GM10266 (cell line): ENCODE results near the gene GPR132.
"Not testable (repeated sequence)": the region's sequence is repeated elsewhere in the genome, so short reads cannot be mapped to it uniquely, and the experiment has no call there.

Experiments used
- DNase-seq: peaks from one replicate; pipeline ENCODE4 v3.0.0; 2012; ENCODE audit errors: extremely low spot score
- TF ChIP-seq, protein P1 (sequence below): IDR thresholded peaks from 2 replicates; pipeline ENCODE4 v1.5.1; 2012; ENCODE audit warnings: mild to moderate bottlenecking, low read depth; ENCODE audit not compliant: control insufficient read depth, insufficient read depth; ENCODE audit errors: missing control alignments

The GPR132 gene

GRCh38 chr14:105067969-105068301 is 2.7 kb upstream of the GPR132 start:
- DNase-seq = no peak
- TF ChIP-seq, protein P1, sequence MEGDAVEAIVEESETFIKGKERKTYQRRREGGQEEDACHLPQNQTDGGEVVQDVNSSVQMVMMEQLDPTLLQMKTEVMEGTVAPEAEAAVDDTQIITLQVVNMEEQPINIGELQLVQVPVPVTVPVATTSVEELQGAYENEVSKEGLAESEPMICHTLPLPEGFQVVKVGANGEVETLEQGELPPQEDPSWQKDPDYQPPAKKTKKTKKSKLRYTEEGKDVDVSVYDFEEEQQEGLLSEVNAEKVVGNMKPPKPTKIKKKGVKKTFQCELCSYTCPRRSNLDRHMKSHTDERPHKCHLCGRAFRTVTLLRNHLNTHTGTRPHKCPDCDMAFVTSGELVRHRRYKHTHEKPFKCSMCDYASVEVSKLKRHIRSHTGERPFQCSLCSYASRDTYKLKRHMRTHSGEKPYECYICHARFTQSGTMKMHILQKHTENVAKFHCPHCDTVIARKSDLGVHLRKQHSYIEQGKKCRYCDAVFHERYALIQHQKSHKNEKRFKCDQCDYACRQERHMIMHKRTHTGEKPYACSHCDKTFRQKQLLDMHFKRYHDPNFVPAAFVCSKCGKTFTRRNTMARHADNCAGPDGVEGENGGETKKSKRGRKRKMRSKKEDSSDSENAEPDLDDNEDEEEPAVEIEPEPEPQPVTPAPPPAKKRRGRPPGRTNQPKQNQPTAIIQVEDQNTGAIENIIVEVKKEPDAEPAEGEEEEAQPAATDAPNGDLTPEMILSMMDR = no peak

DNA sequence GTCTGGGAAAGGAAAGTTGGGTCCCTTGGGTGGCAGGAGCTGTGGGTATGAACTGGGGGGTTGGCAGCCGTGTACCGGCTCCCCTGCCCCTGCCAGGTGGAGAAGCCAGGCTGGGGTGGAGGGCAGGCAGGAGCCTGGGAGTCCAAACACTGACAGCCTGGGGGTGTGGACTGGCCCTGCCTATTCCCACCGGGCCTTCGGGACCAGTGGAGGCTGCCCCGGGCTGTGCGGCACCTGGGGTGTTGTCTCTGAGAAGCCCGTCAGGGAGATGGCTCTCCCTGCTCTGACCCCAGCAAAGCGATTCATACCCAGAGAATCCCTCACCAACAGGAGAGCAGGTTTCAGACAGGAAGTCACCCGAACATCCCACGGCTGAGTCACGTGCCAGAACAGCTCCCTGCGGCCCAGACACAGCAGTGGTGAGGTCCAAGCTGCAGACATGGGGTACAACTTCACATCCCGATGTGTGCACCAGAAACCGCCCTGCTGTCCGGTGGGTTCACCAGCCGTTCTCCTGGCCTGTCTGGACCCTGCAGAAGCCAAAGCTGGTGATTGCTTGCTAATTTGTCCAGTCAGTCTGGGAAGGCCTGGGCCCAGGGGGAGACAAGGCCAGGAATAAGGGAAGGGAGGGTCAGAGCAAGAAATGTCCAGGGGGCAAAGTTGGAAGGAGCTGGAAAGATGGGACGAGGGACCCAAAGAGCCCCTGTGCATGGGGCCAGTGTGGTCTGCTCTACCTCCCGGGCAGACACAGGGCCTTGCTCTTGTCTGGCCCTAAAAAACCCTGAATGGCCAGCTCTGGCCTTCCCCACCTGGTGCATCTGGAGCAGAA is 2.1 kb upstream of the GPR132 start:
- TF ChIP-seq, protein P1 = no peak
- no peak for DNase-seq

DNA sequence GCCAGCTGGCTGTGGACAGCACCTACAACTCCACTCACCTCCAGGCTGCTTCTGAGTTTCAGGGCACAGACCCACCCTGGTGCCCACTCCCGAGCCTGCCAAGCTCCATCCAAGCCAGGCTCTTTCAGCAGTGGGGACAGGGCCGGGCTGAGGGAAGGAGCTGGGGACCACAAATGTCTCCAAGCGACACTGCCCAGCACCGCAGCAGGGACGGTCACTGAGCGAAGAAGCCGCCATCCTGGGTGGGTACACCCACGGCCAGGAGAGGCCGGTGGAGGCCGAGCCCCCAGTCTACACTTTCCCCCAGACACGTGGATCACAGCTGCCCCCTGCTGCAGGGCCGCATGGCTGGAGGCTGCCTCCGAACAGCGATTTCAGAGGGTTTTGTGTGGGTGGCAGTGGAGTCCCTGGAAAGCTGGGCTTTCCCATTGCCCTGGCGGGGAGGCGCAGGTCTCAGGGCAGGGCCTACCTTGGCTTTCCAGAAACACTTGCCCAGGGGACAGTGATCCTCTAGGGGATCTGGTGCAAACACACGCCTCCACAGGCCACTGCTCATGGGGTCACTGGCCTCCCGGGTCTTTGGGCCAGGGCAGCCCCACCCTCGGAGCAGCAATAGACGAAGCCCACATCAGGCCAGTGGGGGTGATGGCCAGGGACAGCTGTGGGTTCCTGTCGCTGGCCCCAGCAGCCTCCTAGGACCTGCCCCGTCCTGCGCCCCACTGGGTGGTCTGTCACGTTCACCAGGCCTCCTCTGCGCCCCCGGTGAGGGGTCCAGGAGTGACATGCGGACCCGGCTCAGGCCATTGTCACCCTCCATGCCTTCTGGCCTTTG is 1.2 kb upstream of the GPR132 start:
- DNase-seq = no peak
- TF ChIP-seq, protein P1 = peak; percentile 49

- DNase-seq = no peak
- TF ChIP-seq, protein P1 = no peak
These were observed 498 bp downstream of the GPR132 start for GRCh38 chr14:105064721-105065143.

GRCh38 chr14:105064001-105064400 is 1.2 kb downstream of the GPR132 start:
- TF ChIP-seq, protein P1 = no peak
- no peak for DNase-seq

DNA sequence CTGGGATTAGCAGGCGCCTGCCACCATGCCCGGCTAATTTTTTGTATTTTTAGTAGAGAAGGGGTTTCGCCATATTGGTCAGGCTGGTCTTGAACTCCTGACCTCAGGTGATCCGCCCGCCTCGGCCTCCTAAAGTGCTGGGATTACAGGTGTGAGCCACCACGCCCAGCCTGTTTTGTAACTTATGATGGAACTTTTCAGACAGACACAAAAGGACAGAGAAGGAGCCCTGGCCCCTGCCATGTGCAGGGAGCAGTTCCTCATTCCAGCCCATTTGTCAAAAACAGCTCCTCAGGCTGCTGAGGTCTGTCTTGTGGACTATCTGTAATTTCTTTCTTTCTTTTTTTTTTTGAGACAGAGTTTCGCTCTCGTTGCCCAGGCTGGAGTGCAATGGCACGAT is 1.7 kb downstream of the GPR132 start:
- DNase-seq = not testable (repeated sequence)

GRCh38 chr14:105063056-105063455 is 2.2 kb downstream of the GPR132 start:
- TF ChIP-seq, protein P1 = no peak
- DNase-seq = no peak
